Measurements from ENCODE around the gene EIF5B.

DNA sequence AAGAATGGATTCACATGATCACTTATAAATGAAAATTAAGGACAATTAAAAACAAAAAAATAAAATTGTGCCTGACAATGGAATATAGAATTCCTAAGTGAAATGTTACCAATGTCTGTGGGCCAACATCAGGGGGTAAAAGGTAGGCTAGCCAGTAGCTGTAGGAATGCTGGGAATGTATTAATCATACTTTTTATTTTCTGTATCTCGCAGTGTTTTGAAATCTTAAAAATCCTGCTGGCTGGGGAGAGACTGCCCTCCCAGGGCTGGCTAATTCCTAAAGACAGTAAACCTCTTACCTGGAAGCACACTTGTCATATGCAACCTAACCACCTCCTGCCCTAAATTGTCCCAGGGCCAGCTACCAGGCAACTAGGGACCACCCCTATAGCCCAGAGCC, 82.8 kb downstream of the EIF5B start:
- TF ChIP-seq, protein P1, sequence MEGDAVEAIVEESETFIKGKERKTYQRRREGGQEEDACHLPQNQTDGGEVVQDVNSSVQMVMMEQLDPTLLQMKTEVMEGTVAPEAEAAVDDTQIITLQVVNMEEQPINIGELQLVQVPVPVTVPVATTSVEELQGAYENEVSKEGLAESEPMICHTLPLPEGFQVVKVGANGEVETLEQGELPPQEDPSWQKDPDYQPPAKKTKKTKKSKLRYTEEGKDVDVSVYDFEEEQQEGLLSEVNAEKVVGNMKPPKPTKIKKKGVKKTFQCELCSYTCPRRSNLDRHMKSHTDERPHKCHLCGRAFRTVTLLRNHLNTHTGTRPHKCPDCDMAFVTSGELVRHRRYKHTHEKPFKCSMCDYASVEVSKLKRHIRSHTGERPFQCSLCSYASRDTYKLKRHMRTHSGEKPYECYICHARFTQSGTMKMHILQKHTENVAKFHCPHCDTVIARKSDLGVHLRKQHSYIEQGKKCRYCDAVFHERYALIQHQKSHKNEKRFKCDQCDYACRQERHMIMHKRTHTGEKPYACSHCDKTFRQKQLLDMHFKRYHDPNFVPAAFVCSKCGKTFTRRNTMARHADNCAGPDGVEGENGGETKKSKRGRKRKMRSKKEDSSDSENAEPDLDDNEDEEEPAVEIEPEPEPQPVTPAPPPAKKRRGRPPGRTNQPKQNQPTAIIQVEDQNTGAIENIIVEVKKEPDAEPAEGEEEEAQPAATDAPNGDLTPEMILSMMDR (IDR thresholded peaks at IDR 0.05): no peak
- no peak for TF ChIP-seq EZH2 (IDR thresholded peaks at IDR 0.05)

Measured in neural progenitor cell (in vitro differentiated cells).